ENCODE data around the gene PPID.
"Not testable (repeated sequence)": the region's sequence is repeated elsewhere in the genome, so short reads cannot be mapped to it uniquely, and the experiment has no call there.

PPID gene

GRCh38 chr4:158671665-158671914 is 51.6 kb downstream of the PPID start, which contains the start of gene C4orf46:
C4orf46 (minus strand) TSS chr4:158671887; CDS start chr4:158671801, 86 bp downstream.
- no peak for DNase-seq (ENCODE audit: low spot score)
- in situ Hi-C loops (cut with MboI; ENCODE audit: low sequenced_read_pairs, unreplicated experiment): no loop called here
- TF ChIP-seq, protein P1, sequence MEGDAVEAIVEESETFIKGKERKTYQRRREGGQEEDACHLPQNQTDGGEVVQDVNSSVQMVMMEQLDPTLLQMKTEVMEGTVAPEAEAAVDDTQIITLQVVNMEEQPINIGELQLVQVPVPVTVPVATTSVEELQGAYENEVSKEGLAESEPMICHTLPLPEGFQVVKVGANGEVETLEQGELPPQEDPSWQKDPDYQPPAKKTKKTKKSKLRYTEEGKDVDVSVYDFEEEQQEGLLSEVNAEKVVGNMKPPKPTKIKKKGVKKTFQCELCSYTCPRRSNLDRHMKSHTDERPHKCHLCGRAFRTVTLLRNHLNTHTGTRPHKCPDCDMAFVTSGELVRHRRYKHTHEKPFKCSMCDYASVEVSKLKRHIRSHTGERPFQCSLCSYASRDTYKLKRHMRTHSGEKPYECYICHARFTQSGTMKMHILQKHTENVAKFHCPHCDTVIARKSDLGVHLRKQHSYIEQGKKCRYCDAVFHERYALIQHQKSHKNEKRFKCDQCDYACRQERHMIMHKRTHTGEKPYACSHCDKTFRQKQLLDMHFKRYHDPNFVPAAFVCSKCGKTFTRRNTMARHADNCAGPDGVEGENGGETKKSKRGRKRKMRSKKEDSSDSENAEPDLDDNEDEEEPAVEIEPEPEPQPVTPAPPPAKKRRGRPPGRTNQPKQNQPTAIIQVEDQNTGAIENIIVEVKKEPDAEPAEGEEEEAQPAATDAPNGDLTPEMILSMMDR (IDR thresholded peaks at IDR 0.05; ENCODE audit: borderline replicate concordance, control extremely low read depth, extremely low read depth, insufficient read depth, missing control alignments): no peak

- in situ Hi-C loops (cut with MboI; ENCODE audit: low sequenced_read_pairs, unreplicated experiment): no loop called here
Measured at GRCh38 chr4:158670975-158671664, 52.1 kb downstream of the PPID start.

GRCh38 chr4:158669310-158669709 is 53.9 kb downstream of the PPID start:
- in situ Hi-C loops (cut with MboI; ENCODE audit: low sequenced_read_pairs, unreplicated experiment): no loop called here
- TF ChIP-seq, protein P1 (IDR thresholded peaks at IDR 0.05; ENCODE audit: borderline replicate concordance, control extremely low read depth, extremely low read depth, insufficient read depth, missing control alignments): no peak
- DNase-seq (ENCODE audit: low spot score): no peak

More at GRCh38 chr4:158670975-158671664, 52.1 kb downstream of the PPID start:
- peak; percentile 67 for DNase-seq (ENCODE audit: low spot score)
- TF ChIP-seq, protein P1 (IDR thresholded peaks at IDR 0.05; ENCODE audit: borderline replicate concordance, control extremely low read depth, extremely low read depth, insufficient read depth, missing control alignments): no peak

DNA sequence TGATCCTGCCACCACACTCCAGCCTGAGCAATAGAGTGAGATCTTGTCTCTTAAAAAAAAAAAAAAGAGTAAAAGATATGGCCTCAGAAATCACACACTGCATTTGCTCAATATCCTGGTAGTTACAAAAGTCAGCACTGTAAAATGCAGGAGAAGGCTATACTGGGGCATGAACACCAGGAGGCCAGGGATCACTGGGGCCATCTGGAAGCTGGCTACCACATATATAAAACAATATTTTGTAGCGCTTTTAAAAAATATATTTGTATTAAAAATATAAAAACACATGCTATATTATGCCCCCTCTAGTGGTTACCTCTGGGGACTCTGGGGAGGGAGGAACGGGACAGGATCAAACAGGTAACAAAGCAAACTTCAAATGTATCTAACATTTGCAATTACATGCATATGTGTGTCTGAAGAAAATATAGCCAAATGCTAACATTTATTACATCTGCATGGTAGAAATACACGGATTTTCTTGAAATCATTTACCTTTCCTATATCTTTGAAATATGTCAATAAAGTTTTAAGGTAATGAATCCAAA is 55.5 kb downstream of the PPID start:
- DNase-seq (ENCODE audit: low spot score): peak; percentile 31
- in situ Hi-C loops (cut with MboI; ENCODE audit: low sequenced_read_pairs, unreplicated experiment): no loop called here

GRCh38 chr4:158666892-158667291 is 56.3 kb downstream of the PPID start:
- TF ChIP-seq, protein P1 (IDR thresholded peaks at IDR 0.05; ENCODE audit: borderline replicate concordance, control extremely low read depth, extremely low read depth, insufficient read depth, missing control alignments): no peak

More for the DNA sequence above, 55.5 kb downstream of the PPID start:
- TF ChIP-seq, protein P1 (IDR thresholded peaks at IDR 0.05; ENCODE audit: borderline replicate concordance, control extremely low read depth, extremely low read depth, insufficient read depth, missing control alignments): no peak

DNA sequence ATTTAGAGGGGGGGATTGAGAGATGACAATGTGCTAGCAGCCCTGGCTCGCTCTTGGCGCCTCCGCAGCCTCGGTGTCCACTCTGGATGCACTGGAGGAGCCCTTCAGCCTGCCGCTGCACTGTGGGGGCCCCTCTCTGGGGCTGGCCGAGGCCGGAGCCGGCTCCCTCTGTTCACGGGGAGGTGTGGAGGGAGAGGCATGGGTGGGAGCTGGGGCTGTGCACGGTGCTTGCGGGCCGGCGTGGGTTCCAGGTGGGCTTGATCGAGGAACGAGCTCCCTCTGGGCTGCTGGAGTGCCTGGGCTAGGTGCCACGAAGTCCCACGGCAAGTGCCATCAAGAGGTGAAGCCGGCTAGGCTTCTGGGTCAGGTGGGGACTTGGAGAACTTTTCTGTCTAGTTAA is 58.4 kb downstream of the PPID start:
- TF ChIP-seq, protein P1 (IDR thresholded peaks at IDR 0.05; ENCODE audit: borderline replicate concordance, control extremely low read depth, extremely low read depth, insufficient read depth, missing control alignments): no peak
- DNase-seq (ENCODE audit: low spot score): no peak
- in situ Hi-C loops (cut with MboI; ENCODE audit: low sequenced_read_pairs, unreplicated experiment): no loop called here

More at GRCh38 chr4:158666892-158667291, 56.3 kb downstream of the PPID start:
- in situ Hi-C loops (cut with MboI; ENCODE audit: low sequenced_read_pairs, unreplicated experiment): no loop called here
- no peak for DNase-seq (ENCODE audit: low spot score)

GRCh38 chr4:158663707-158664625 is 59.2 kb downstream of the PPID start:
- not testable (repeated sequence) for DNase-seq (ENCODE audit: low spot score)

DNA sequence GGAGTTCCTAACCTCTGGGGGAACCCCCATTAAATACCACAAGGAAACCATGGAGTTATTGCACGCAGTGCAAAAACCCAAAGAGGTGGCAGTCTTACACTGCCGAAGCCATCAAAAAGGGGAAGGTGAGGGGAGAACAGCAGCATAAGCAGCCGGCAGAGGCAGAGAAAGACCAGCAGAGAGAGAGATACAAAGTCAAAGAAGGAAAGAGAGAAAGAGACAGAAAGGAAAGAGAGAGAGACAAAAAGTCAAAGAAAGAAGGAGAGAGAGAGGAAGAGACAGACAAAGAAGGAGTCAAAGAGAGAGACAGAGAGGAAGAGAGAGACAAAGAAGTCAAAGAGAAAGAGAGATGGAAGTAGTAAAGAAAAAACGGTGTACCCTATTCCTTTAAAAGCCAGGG is 59.9 kb downstream of the PPID start:
- DNase-seq (ENCODE audit: low spot score); in situ Hi-C loops (cut with MboI; ENCODE audit: low sequenced_read_pairs, unreplicated experiment): not testable (repeated sequence)

More at GRCh38 chr4:158663707-158664625, 59.2 kb downstream of the PPID start:
- in situ Hi-C loops (cut with MboI; ENCODE audit: low sequenced_read_pairs, unreplicated experiment): not testable (repeated sequence)

All from GM13976 (cell line).